ENCODE measurements around the gene BANF2.
"Not testable (repeated sequence)": the region's sequence is repeated elsewhere in the genome, so short reads cannot be mapped to it uniquely, and the experiment has no call there.

The BANF2 gene

DNA sequence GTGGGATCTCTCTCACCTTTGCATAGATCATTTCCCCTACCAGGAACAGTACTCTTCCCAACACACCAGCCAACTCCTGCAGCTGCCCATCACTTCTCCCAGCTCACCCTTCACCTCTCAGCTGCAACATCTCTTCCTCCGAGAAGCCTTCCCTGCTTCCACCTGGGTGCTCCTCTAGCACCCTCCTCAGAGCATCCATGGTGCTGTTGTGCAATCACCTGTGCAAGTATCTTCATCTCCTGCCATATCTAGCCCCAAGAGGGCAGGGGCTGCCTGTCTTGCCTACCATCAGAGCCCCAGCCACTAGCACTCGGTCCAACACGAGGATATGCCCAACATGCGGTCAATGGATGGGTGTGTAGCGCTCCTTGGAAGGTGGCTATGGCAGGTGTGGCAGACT, 75.8 kb downstream of the BANF2 start:
- no peak overlapping the region for H3K4me3 ChIP-seq (ENCODE audit: low read length)
- no peaks in the 10 kb centered on the region for H3K9me2 ChIP-seq (replicated peaks; ENCODE audit: control insufficient read depth, low read length)
- no peaks in the 10 kb centered on the region for H3K79me2 ChIP-seq (ENCODE audit: control insufficient read depth, low read length)
- H3K4me1 ChIP-seq (ENCODE audit: control insufficient read depth, low read length) = peaks cover 6% of the 10 kb centered on the region
- H4K20me1 ChIP-seq (ENCODE audit: control insufficient read depth, insufficient read depth, low read depth, low read length) = no peaks in the 10 kb centered on the region
- H3K27me3 ChIP-seq (ENCODE audit: control insufficient read depth, low read length) = no peaks in the 10 kb centered on the region
- H3K27ac ChIP-seq (ENCODE audit: low read depth, low read length) = no peak overlapping the region
- no peaks in the 10 kb centered on the region for H3F3A ChIP-seq (ENCODE audit: control insufficient read depth, insufficient read depth)
- no peaks in the 10 kb centered on the region for H3K9me3 ChIP-seq (ENCODE audit: control insufficient read depth, insufficient read depth, low read length)
- TF ChIP-seq, protein P1, sequence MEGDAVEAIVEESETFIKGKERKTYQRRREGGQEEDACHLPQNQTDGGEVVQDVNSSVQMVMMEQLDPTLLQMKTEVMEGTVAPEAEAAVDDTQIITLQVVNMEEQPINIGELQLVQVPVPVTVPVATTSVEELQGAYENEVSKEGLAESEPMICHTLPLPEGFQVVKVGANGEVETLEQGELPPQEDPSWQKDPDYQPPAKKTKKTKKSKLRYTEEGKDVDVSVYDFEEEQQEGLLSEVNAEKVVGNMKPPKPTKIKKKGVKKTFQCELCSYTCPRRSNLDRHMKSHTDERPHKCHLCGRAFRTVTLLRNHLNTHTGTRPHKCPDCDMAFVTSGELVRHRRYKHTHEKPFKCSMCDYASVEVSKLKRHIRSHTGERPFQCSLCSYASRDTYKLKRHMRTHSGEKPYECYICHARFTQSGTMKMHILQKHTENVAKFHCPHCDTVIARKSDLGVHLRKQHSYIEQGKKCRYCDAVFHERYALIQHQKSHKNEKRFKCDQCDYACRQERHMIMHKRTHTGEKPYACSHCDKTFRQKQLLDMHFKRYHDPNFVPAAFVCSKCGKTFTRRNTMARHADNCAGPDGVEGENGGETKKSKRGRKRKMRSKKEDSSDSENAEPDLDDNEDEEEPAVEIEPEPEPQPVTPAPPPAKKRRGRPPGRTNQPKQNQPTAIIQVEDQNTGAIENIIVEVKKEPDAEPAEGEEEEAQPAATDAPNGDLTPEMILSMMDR (IDR thresholded peaks at IDR 0.05; ENCODE audit: low read depth, low read length, poor library complexity, severe bottlenecking) = no peak
- TF ChIP-seq EZH2phosphoT487 (IDR thresholded peaks at IDR 0.05; ENCODE audit: borderline replicate concordance, low read length) = no peak
- no peak overlapping the region for H3K4me2 ChIP-seq (ENCODE audit: low read length)
- H3K36me3 ChIP-seq (ENCODE audit: control insufficient read depth, low read length) = no peaks in the 10 kb centered on the region

DNA sequence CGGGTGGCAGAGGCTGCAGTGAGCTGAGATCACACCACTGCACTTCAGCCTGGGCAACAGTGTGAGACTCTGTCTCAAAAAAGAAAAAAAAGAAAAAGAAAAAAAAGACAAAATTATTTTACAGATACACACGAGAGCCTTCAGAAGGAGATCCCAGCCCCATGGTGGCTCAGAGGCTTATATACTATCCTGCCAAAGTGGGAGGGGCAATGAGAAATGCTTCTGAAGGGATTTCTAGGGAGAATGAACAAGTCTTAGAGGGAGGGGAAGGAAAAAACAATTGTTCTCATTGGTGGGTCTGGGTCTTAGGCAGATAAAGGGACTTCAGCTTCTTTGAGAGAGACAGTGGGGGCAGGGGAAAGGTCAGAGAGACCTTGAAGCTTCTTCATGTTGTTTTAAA, 76.8 kb downstream of the BANF2 start:
- H3K27ac ChIP-seq (ENCODE audit: low read depth, low read length) = no peak overlapping the region
- no peak overlapping the region for H3K4me2 ChIP-seq (ENCODE audit: low read length)
- H3K4me1 ChIP-seq (ENCODE audit: control insufficient read depth, low read length) = peaks cover 14% of the 10 kb centered on the region
- H3K36me3 ChIP-seq (ENCODE audit: control insufficient read depth, low read length) = no peaks in the 10 kb centered on the region
- no peaks in the 10 kb centered on the region for H3K9me3 ChIP-seq (ENCODE audit: control insufficient read depth, insufficient read depth, low read length)
- H3F3A ChIP-seq (ENCODE audit: control insufficient read depth, insufficient read depth) = no peaks in the 10 kb centered on the region
- H3K79me2 ChIP-seq (ENCODE audit: control insufficient read depth, low read length) = no peaks in the 10 kb centered on the region
- TF ChIP-seq, protein P1 (IDR thresholded peaks at IDR 0.05; ENCODE audit: low read depth, low read length, poor library complexity, severe bottlenecking) = no peak
- no peak for TF ChIP-seq EZH2phosphoT487 (IDR thresholded peaks at IDR 0.05; ENCODE audit: borderline replicate concordance, low read length)
- no peaks in the 10 kb centered on the region for H3K9me2 ChIP-seq (replicated peaks; ENCODE audit: control insufficient read depth, low read length)
- no peaks in the 10 kb centered on the region for H4K20me1 ChIP-seq (ENCODE audit: control insufficient read depth, insufficient read depth, low read depth, low read length)
- no peaks in the 10 kb centered on the region for H3K27me3 ChIP-seq (ENCODE audit: control insufficient read depth, low read length)
- H3K4me3 ChIP-seq (ENCODE audit: low read length) = no peak overlapping the region

DNA sequence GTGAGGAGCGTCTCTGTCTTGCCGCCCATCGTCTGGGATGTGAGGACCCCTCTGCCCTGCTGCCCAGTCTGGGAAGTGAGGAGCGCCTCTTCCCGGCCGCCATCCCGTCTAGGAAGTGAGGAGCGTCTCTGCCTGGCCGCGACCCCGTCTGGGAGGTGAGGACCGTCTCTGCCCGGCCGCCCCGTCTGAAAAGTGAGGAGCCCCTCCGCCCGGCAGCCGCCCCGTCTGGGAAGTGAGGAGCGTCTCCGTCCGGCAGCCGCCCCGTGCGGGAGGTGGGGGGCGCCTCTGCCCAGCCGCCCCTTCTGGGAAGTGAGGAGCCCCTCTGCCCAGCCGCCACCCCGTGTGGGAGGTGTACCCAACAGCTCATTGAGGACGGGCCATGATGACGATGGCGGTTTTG, 79.2 kb downstream of the BANF2 start:
- not testable (repeated sequence) for H4K20me1 ChIP-seq (ENCODE audit: control insufficient read depth, insufficient read depth, low read depth, low read length); H3K27me3 ChIP-seq (ENCODE audit: control insufficient read depth, low read length); H3K27ac ChIP-seq (ENCODE audit: low read depth, low read length); H3K9me3 ChIP-seq (ENCODE audit: control insufficient read depth, insufficient read depth, low read length); H3K36me3 ChIP-seq (ENCODE audit: control insufficient read depth, low read length); H3K4me3 ChIP-seq (ENCODE audit: low read length); H3K79me2 ChIP-seq (ENCODE audit: control insufficient read depth, low read length); H3K9me2 ChIP-seq (replicated peaks; ENCODE audit: control insufficient read depth, low read length); H3K4me2 ChIP-seq (ENCODE audit: low read length); H3F3A ChIP-seq (ENCODE audit: control insufficient read depth, insufficient read depth)
- peaks cover 33% of the 10 kb centered on the region for H3K4me1 ChIP-seq (ENCODE audit: control insufficient read depth, low read length)

DNA sequence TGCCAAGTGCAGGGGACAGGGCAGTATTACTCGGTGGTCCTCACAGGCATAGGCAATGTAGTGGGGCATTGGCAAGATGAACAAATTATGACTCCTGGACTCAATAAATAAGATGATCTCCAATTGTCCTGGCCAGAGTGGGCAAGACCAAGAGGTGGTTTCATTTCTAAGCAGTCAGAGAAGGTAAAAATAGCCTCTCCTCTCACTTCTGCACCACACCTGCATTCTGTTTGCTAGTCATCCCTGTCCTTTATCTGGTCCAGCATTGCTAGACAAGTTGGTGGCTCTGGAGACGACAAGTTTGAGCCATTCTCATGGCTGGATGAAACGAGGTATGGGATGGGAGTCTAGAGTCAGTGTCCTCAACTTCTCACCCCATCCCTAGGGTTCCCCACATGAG, 83.0 kb downstream of the BANF2 start:
- H3K36me3 ChIP-seq (ENCODE audit: control insufficient read depth, low read length) = no peaks in the 10 kb centered on the region
- no peaks in the 10 kb centered on the region for H3K79me2 ChIP-seq (ENCODE audit: control insufficient read depth, low read length)
- peak overlapping the region; percentile 42 for H3K4me2 ChIP-seq (ENCODE audit: low read length)
- no peak overlapping the region for H3K4me3 ChIP-seq (ENCODE audit: low read length)
- TF ChIP-seq, protein P1 (IDR thresholded peaks at IDR 0.05; ENCODE audit: low read depth, low read length, poor library complexity, severe bottlenecking) = no peak
- no peak for TF ChIP-seq EZH2phosphoT487 (IDR thresholded peaks at IDR 0.05; ENCODE audit: borderline replicate concordance, low read length)
- no peaks in the 10 kb centered on the region for H3K9me2 ChIP-seq (replicated peaks; ENCODE audit: control insufficient read depth, low read length)
- H3K27me3 ChIP-seq (ENCODE audit: control insufficient read depth, low read length) = no peaks in the 10 kb centered on the region
- no peaks in the 10 kb centered on the region for H4K20me1 ChIP-seq (ENCODE audit: control insufficient read depth, insufficient read depth, low read depth, low read length)
- H3K27ac ChIP-seq (ENCODE audit: low read depth, low read length) = no peak overlapping the region
- no peaks in the 10 kb centered on the region for H3F3A ChIP-seq (ENCODE audit: control insufficient read depth, insufficient read depth)
- H3K9me3 ChIP-seq (ENCODE audit: control insufficient read depth, insufficient read depth, low read length) = no peaks in the 10 kb centered on the region
- peaks cover 36% of the 10 kb centered on the region for H3K4me1 ChIP-seq (ENCODE audit: control insufficient read depth, low read length)
